NB4 (cell line): ENCODE measurements around the gene FGD3.

ENCODE experiments used
- CTCF ChIP-seq: IDR thresholded peaks from one replicate; pipeline ENCODE4 v1.5.1; 2012; ENCODE audit warnings: low read depth, low read length
- MAX ChIP-seq: IDR thresholded peaks from 2 replicates; pipeline ENCODE4 v1.6.1; 2011; ENCODE audit warnings: low read depth, low read length
- MYC ChIP-seq: IDR thresholded peaks from 2 replicates; pipeline ENCODE4 v1.6.1; 2011; ENCODE audit warnings: low read depth, low read length

- TF ChIP-seq MAX, result no peak
- no peak for TF ChIP-seq CTCF
- TF ChIP-seq MYC, result no peak
Measured at GRCh38 chr9:93081931-93082330, 134.6 kb downstream of the FGD3 start.
